ENCODE results near the gene SPDEF.

SPDEF gene

GRCh38 chr6:34517966-34518365, 38.2 kb downstream of the SPDEF start:
- DNase-seq (ENCODE audit: extremely low spot score, insufficient read length, low read depth) (no peak), FAIRE-seq (no peak)

DNA sequence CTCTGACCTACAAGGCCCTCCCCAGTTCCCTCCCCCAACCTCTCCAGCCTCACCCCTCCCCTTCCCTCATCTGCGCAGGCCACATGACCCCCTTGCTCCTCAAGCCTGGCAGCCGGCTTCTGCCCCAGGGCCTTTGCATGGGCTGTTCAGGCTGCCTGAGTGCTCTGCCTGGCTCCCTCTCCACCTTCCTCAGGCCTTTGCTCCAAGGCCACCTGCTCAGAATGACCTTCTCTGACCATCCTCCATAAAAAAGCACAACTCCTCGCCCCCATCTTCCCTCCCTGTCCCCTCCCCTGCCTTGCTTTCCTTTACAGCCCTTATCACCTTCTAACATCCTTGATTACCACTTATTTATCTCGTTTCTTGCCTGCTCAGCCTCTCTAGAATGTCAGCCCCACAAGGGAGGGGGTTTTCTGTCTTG, 38.7 kb downstream of the SPDEF start:
- no peak for DNase-seq (ENCODE audit: extremely low spot score, insufficient read length, low read depth)
- FAIRE-seq, result no peak

DNA sequence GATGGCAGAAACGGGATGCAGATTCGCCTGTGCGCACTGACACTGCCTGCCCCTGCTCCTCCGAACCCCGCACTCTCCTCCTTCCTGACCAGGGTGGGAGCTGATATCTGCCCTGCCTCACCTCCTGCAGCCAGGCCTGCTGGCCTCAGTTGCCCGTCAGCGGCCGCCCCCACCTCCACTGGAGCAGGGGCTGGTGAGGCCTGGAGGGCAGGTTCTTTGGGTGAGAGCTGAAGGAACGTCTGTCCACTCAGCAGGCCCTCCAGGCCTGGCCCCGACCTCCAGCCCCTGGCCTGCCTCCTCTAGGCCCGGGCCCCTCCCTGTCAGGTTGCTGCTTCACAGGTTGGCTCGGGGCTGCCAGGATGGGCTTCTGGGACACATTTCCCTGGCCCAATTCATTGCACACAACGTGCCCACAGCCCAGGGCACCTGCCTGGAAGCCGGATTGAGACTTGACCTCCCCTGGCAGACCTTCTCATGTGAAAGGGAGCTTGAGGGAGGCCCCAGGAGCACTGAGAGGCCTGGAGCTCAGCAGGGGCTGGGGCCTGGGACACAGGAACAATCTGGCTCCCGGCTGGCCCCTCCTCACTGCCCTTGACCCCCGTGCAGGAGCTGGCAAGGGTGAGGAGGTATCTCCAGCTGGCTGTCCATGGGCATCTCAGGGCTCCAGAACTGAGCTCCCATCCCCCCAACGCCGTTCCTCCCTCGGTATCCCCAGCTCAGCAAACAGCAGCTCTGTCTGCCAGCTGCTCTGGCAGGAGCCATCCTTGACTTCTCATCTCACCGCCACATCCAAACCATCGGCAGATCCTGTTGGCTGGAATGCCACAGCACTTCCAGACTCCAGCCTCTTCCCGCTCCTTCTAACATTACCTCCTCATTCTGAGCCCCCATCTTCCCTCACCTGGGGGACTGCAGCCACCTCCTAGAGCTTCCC, 39.5 kb downstream of the SPDEF start:
- DNase-seq (ENCODE audit: extremely low spot score, insufficient read length, low read depth), result no peak
- FAIRE-seq, result no peak

DNA sequence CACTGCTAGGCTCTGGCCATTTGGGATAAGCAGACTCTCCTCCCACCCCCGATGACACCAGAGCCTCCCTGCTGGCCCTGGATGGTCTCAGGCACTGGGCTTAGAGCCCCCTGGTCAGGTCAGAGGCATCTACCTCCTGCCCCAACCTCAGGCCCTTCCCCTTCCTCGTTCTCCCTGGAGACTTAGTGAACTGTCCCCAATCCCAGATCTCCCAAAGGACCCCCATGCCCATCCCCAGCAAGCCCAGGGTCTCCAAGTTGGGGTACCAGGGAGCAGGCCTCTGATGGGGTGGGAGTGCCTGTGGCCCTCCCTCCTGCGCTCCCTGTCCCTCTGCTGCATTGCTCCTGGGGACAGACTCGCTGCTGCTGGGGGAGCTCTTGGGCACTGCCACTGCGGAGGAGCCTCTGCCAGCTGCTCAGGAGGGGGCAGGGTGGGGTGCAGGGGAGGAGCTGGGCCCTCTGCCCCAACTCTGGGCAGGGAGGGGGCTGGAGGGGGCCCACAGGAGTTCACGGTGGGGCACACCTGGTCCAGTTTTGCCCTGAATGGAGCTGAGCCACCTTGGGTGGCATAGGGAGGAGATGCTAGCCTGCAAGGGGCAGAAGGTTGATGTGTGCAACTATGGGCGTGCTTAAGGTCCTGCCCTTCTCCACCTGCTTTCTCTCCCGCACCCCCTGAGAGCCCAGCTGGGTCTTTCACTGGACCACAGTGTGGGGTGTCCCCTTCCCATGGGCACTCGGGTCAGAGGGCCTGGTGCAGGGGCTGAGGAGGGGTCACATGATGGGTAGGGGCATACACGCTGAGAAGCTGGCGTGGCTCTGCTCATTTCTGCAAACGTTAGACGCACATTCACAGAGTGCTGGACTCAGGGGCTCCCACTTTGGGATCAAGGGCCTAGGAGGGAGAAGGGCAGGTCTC, 40.4 kb downstream of the SPDEF start:
- FAIRE-seq (no peak), DNase-seq (ENCODE audit: extremely low spot score, insufficient read length, low read depth) (no peak)

GRCh38 chr6:34514593-34515472, 41.3 kb downstream of the SPDEF start:
- FAIRE-seq (no peak), DNase-seq (ENCODE audit: extremely low spot score, insufficient read length, low read depth) (no peak)

DNA sequence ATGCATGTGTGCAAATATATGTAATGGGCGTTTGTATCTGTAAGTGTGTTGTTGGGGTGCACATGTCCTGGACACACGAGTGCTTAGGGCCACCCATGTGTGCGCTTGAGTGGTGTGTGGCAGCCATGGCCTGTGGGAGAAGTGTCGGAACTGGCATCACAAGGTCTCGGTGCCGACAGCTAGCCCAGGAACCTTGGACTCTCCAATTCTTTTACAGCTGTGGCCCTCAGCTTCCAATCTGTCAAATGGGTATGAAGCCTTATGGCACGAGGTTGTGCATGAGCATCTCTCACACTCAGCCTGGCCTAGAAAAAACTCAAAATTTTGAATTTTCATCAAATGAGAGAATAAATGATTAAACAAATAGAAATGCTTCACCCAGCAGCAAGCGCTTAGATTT, 42.0 kb downstream of the SPDEF start:
- FAIRE-seq, result no peak

DNA sequence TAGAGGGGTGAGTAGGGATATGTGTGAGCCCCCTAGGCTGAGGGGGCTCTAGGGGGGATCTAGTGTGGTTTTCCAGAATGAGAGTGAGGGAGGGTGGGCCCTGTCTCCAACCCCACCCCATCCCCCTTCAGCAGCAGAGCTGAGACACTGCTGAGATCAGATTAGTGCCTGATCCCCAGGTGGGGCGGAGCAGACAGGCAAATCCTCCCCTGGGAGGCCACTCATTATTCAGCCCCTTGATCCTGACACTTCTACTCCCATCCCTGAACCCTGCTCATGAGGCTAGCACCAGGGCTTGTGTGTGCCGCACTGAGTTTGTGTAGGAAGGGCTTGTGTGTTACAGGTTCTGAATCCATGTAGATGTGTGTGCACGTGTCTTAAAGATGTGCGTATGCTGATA, 42.5 kb downstream of the SPDEF start:
- no peak for DNase-seq (ENCODE audit: extremely low spot score, insufficient read length, low read depth)
- no peak for FAIRE-seq

More for the DNA sequence above, 42.0 kb downstream of the SPDEF start:
- no peak for DNase-seq (ENCODE audit: extremely low spot score, insufficient read length, low read depth)

DNA sequence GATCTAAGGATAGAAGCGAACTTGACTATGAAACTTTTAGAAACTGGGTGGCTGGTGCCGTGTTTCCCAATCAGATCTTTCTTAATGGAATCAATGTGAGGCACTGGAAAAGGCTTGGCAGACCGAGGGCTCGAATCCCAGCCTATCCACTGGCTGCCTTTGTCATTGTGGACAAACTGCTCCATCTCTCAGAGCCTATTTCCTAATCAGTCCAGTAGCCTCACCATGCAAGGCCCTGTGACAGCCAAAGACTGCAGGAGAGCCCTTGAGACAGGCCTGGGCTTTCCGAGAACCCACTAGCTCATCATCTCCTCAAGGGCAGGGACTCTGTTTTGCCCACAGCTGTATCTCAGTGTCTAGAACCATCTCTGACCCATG, 43.4 kb downstream of the SPDEF start:
- DNase-seq (ENCODE audit: extremely low spot score, insufficient read length, low read depth) (no peak), FAIRE-seq (no peak)

DNA sequence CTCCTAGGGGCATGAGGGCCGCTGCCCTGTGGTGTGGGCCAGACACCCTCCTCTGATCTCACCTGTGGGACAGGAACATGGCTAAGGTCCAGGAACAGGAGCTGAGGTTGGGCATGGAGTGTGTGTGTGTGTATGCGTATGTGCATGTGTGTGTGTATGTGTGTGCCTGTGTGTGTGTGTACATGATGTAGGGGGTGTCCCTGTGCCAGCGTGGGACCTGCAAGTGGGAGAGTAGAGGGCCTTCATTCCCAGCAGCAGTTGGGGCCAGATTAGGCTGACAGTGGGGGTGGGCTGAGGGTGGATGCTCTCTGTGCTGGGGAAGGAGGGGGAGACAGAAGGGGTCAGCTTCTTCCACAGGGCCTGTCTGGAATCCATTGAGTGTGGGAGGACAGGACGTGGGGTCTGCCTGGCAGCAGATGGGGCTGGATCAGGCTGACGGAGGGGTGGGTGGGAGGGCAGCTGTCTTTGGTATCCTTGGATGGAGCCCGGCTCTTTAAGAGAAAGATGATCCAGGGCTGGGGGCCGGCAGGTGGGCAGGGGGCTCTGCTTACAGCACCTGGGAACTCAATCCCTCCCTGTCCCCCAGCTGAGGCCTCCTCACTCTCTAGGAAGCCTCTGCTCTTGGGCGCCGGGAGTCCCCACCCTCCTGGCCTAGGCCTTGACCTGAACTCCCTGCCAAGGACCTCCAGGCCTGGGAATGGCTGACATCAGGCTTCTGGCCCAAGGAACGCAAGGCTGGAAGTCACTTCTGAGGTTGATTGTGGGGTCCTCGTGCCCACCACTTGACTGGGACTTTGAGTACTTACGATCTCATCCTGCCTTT, 44.0 kb downstream of the SPDEF start:
- DNase-seq (ENCODE audit: extremely low spot score, insufficient read length, low read depth) (no peak), FAIRE-seq (no peak)

DNA sequence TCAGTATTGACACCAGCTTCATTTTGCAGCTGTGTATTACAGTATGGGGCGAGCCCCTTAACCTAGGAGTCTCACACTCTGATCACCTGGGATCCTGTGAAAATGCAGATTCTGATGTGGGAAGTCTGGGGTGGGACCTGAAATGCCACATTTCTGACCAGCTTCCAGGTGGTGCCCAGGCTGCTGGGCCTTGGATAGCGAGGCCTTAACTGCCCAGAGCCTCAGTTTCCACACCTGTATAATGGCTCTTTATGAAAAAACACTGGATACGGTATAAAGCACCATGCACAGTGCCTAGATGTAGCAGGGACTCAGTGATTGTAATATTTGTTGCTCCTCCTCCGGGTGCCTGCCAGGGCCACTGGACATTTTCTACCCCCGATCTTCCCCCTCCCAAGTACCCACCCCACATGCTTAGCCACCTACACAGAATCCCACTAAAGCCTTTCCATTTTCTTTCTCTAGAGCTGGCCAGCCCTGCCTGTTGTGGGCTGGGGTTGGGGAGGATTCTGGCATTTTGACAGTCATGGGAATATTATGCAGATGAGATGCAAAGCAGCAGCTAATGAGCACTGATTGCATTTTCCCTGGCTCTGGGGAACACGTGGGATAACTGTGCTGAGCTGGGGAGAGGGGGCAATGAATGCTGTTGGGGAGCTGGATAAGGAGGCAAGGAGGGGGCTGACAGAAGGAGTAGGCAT, 44.8 kb downstream of the SPDEF start:
- no peak for FAIRE-seq
- DNase-seq (ENCODE audit: extremely low spot score, insufficient read length, low read depth), result no peak

DNA sequence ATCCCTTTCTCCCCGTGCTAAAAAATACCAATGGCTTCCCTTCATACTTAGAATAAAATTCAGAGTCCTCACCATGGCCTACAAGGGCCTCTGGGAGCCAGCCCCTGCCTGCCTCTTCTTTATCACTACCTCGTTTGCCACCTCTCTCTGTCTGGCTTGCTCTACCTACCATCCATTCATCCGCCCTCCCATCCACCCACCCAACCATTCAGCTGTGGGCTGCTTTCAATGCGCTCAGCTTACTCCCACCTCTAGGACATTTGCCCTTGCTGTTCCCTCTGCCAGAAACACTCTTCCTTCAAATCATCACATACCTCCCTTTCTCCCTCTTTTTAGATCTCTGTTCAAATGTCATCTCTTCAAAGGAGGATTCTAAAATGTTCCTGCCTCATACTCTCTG, 45.8 kb downstream of the SPDEF start:
- DNase-seq (ENCODE audit: extremely low spot score, insufficient read length, low read depth) (no peak), FAIRE-seq (no peak)

- no peak for DNase-seq (ENCODE audit: extremely low spot score, insufficient read length, low read depth)
- no peak for FAIRE-seq
These were observed 46.3 kb downstream of the SPDEF start for GRCh38 chr6:34509782-34510181.

DNA sequence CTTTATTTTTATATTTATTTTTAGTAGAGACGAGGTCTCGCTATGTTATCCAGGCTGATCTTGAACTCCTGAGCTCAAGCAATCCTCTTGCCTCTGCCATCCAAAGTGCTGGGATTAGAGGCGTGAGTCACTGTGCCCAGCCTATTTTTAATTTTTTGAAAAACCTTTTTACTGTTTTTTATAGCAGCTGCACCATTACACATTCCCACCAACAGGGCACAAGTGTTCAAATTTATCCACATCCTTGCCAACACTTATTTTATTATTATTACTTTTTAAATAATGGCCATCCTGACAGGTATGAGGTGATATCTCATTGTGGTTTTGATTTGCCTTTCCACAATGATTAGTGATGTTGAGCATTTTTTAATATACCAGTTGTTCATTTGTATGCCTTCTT, 47.7 kb downstream of the SPDEF start:
- DNase-seq (ENCODE audit: extremely low spot score, insufficient read length, low read depth), result no peak
- FAIRE-seq, result no peak

- no peak for DNase-seq (ENCODE audit: extremely low spot score, insufficient read length, low read depth)
- no peak for FAIRE-seq
These were observed 49.4 kb downstream of the SPDEF start for GRCh38 chr6:34506718-34507117.

DNA sequence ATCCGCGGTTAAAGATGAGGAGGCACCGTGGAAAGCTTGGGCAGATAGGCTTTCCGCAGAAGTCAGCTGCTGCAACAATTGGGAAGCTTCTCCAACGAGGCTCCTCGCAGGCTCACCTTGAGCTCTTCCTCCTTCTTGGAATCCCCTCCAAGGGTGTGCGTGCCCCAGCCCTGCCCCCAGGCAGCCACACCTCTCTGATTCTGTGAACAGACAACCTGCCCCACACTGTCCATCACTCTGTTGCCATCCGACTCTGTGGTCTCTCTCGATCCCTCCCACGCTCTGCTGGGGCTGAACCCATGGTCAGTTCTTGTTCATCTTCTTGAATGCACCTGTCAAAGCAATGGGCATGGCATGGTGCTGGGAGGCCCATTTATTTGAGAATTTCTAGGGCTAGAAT, 58.7 kb downstream of the SPDEF start:
- no peak for FAIRE-seq
- no peak for DNase-seq (ENCODE audit: extremely low spot score, insufficient read length, low read depth)

- no peak for FAIRE-seq
These were observed 59.9 kb downstream of the SPDEF start for GRCh38 chr6:34496103-34496685.

DNA sequence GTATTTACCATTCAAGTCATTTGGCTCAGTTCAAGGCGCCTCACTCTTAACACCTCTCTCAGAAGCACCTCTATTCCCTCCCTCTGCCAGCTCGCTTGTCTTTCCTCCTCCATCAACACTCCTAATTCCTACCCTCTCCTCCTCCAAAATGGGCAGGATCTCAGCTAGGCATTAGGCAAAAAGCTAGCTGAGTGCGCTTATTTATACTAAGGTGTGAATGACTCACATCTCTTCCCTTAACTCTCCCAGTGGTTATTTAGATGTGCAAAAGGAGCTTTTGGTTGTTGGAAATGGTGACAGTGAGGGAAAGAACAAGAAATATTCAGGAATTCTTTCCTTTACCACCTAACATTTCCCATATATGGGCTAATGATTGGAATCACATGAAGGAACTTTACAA, 61.2 kb downstream of the SPDEF start:
- FAIRE-seq, result no peak
- DNase-seq (ENCODE audit: extremely low spot score, insufficient read length, low read depth), result no peak

More at GRCh38 chr6:34496103-34496685, 59.9 kb downstream of the SPDEF start:
- no peak for DNase-seq (ENCODE audit: extremely low spot score, insufficient read length, low read depth)

DNA sequence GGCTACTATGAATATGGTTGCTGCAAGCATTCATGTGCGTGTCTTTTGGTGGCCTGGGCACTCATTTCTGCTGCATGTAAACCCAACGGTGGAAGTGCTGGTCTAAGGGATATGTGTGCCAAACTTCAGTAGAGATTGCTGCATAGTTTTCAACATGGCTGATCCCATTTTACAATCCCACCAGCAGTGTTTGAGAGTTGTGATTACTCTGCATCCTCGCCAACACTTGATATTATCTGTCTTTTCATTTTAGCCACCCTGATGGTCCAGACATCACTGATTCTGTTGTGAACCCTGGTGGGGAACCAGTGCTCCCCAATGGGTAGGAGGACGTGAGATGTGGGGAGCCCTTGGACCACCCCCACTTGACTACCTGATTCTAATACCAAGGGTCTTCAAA, 62.8 kb downstream of the SPDEF start:
- FAIRE-seq (no peak), DNase-seq (ENCODE audit: extremely low spot score, insufficient read length, low read depth) (no peak)

Measured in GM18507 (cell line).